Measurements from ENCODE around the gene LBP.

DNA sequence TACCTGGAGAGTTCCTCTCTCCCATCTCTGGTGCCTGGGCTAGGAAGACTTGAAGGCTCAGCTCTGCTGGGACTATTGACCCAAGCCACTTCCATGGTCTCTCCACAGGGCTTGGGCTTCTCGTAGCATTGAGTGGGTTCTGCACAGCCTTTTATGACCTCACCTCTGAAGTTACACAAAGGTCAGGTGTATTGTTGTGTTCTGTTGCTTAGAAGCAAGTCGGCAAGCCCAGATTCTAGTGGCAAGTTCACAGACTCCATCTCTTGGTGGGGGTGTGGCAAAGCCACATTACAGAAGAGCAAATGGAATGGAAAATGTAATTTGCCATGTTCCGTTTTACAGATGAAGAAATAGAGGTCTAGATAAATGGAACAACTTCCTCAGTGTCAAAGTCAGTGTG lies 28.9 kb upstream of the LBP start:
- TF ChIP-seq, protein P1, sequence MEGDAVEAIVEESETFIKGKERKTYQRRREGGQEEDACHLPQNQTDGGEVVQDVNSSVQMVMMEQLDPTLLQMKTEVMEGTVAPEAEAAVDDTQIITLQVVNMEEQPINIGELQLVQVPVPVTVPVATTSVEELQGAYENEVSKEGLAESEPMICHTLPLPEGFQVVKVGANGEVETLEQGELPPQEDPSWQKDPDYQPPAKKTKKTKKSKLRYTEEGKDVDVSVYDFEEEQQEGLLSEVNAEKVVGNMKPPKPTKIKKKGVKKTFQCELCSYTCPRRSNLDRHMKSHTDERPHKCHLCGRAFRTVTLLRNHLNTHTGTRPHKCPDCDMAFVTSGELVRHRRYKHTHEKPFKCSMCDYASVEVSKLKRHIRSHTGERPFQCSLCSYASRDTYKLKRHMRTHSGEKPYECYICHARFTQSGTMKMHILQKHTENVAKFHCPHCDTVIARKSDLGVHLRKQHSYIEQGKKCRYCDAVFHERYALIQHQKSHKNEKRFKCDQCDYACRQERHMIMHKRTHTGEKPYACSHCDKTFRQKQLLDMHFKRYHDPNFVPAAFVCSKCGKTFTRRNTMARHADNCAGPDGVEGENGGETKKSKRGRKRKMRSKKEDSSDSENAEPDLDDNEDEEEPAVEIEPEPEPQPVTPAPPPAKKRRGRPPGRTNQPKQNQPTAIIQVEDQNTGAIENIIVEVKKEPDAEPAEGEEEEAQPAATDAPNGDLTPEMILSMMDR (IDR thresholded peaks at IDR 0.05) = no peak
- no peak for TF ChIP-seq POLR2A (IDR thresholded peaks at IDR 0.05)
